ENCODE results near the gene ITGB1. TPM values are rescaled to one million over a fixed set of nuclear protein-coding genes. Genes with fewer than 3 reads are reported as not detected.

The ITGB1 gene
- total and polyA plus RNA-seq, 10 of the 15 experiments (the other 5 are each of a cell fraction or from before 2014, with no cell fraction given), result 2.8 to 20.7 (median 10.4) TPM

- TF ChIP-seq ZNF687 (IDR thresholded peaks at IDR 0.05), result no peak
Observed at GRCh38 chr10:32952541-32953276, 5.3 kb downstream of the ITGB1 start (continued).

GRCh38 chr10:32952094-32952493 lies 5.9 kb downstream of the ITGB1 start:
- Histone ChIP-seq H3K9me3 (replicated peaks; ENCODE audit: control insufficient read depth, insufficient read depth, low read length) (no peaks in the 10 kb centered on the region), H3K79me2 (ENCODE audit: control insufficient read depth, insufficient read depth, low read length) (peaks cover 55% of the 10 kb centered on the region), H2AFZ (ENCODE audit: control insufficient read depth, low read depth, low read length) (no peak overlapping the region), H3K27ac (ENCODE audit: control insufficient read depth, insufficient read depth) (no peak overlapping the region), H3K4me2 (ENCODE audit: control insufficient read depth, insufficient read depth) (no peak overlapping the region), H3K27me3 (replicated peaks in 1 of 2; ENCODE audit: control insufficient read depth in 2 of 2, insufficient read depth in 2 of 2, low read length in 1 of 2) (no peaks in the 10 kb centered on the region), H4K20me1 (ENCODE audit: control insufficient read depth, insufficient read depth) (no peaks in the 10 kb centered on the region), H3K4me3 (no peak overlapping the region), H3K9ac (ENCODE audit: control insufficient read depth, insufficient read depth, low read length) (no peak overlapping the region), H3K4me1 (ENCODE audit: control insufficient read depth, insufficient read depth, low read length) (peaks cover 12% of the 10 kb centered on the region), H3K36me3 (ENCODE audit: control insufficient read depth in 2 of 2, insufficient read depth in 2 of 2, low read length in 1 of 2) (no peaks in the 10 kb centered on the region)
- no peak for DNase-seq (ENCODE audit: low read depth, low spot score)
- FAIRE-seq, result no peak
- CTCF ChIA-PET, result interaction anchor here (0.8 kb wide), 1 partner anchor 67 kb away, joined by 3 read pairs; no protein-coding TSS in a partner anchor
- intact Hi-C loops (cut with micrococcal nuclease; ENCODE audit: unreplicated experiment) (no loop called here), in situ Hi-C loops (cut with MboI) (no loop called here)
- RAD21 ChIA-PET (ENCODE audit: unreplicated experiment), result no interaction called here
- no peak for ATAC-seq
- POLR2A ChIA-PET, result no interaction called here
- SMC1A ChIA-PET (ENCODE audit: uncharacterized antibody, unreplicated experiment), result no interaction called here
- no TSS peak for BruUV-seq (replicated peaks)
- TF ChIP-seq ZNF384 (IDR thresholded peaks at IDR 0.05; ENCODE audit: borderline replicate concordance, low read depth, low read length) (no peak), BCLAF1 (IDR thresholded peaks at IDR 0.05) (no peak), KAT2A (conservative IDR thresholded peaks at IDR 0.05; ENCODE audit: control insufficient read depth, low read depth, low read length) (no peak), CEBPZ (IDR thresholded peaks at IDR 0.05; ENCODE audit: low read depth, low read length) (no peak), CHD1 (IDR thresholded peaks at IDR 0.05; ENCODE audit: low read depth, low read length) (no peak), RBBP5 (conservative IDR thresholded peaks at IDR 0.05) (no peak)
